Activated CD4-positive, alpha-beta T cell treated with anti-CD3 and anti-CD28 coated beads, Interleukin-2, amount 10 ng/mL, durations not matched to agents 24 days and 14 days (primary cell): ENCODE data around the gene GPLD1. TPM values are rescaled to one million over a fixed set of nuclear protein-coding genes. Genes with fewer than 3 reads are reported as not detected.
"Not testable (repeated sequence)": the region's sequence is repeated elsewhere in the genome, so short reads cannot be mapped to it uniquely, and the experiment has no call there.

Experiments used
- DNase-seq: peaks from one replicate; pipeline ENCODE4 v3.0.0; 2022
- H3K27ac Mint-ChIP-seq: one replicate; pipeline ENCODE4 v1.8.0; 2022; ENCODE audit warnings: mild to moderate bottlenecking, mixed read lengths
- H3K27me3 Mint-ChIP-seq: one replicate; pipeline ENCODE4 v1.8.0; 2022; ENCODE audit warnings: mixed read lengths
- H3K36me3 Mint-ChIP-seq: one replicate; pipeline ENCODE4 v1.8.0; 2022; ENCODE audit warnings: low read depth, mild to moderate bottlenecking, mixed read lengths
- H3K4me1 Mint-ChIP-seq: one replicate; pipeline ENCODE4 v1.8.0; 2021; ENCODE audit warnings: mixed read lengths
- H3K4me3 Mint-ChIP-seq: one replicate; pipeline ENCODE4 v1.8.0; 2022; ENCODE audit warnings: mild to moderate bottlenecking, moderate library complexity, mixed read lengths
- H3K9me3 Mint-ChIP-seq: one replicate; pipeline ENCODE4 v1.8.0; 2021; ENCODE audit warnings: mixed read lengths
- intact Hi-C: fragments of 100-400 bp; cut with micrococcal nuclease; formaldehyde crosslinking; loops from one replicate; pipeline ENCODE4 v1.15.1; 2023
- total RNA-seq: library from RNA; stranded (reverse); gene quantifications from 2 replicates; pipeline ENCODE4 v1.2.3, GENCODE V29; 2022

GPLD1 gene
- total RNA-seq, 1 donor from 2014 or later = 0.44 TPM

GRCh38 chr6:24401458-24401857 lies 87.9 kb downstream of the GPLD1 start:
- H3K27me3 Mint-ChIP-seq = peaks cover 30% of the 10 kb centered on the region
- intact Hi-C loops = no loop called here
- H3K4me3 Mint-ChIP-seq = no peak overlapping the region

GRCh38 chr6:24400045-24401039 lies 89.0 kb downstream of the GPLD1 start:
- H3K4me3 Mint-ChIP-seq, H3K9me3 Mint-ChIP-seq, DNase-seq, H3K27ac Mint-ChIP-seq, intact Hi-C loops: not testable (repeated sequence)
- Mint-ChIP-seq H3K36me3 (peaks cover 12% of the 10 kb centered on the region), H3K4me1 (peaks cover 20% of the 10 kb centered on the region), H3K27me3 (peaks cover 34% of the 10 kb centered on the region)

More at GRCh38 chr6:24401458-24401857, 87.9 kb downstream of the GPLD1 start:
- peaks cover 22% of the 10 kb centered on the region for H3K4me1 Mint-ChIP-seq
- H3K36me3 Mint-ChIP-seq = peaks cover 15% of the 10 kb centered on the region
- H3K27ac Mint-ChIP-seq = no peak overlapping the region
- no peak for DNase-seq
- H3K9me3 Mint-ChIP-seq = no peaks in the 10 kb centered on the region

GRCh38 chr6:24397631-24398030 lies 91.7 kb downstream of the GPLD1 start:
- intact Hi-C loops = no loop called here
- Mint-ChIP-seq H3K4me1 (peaks cover 3% of the 10 kb centered on the region), H3K36me3 (no peaks in the 10 kb centered on the region), H3K27ac (no peak overlapping the region), H3K4me3 (no peak overlapping the region), H3K27me3 (peaks cover 36% of the 10 kb centered on the region), H3K9me3 (no peaks in the 10 kb centered on the region)
- no peak for DNase-seq

- H3K4me1 Mint-ChIP-seq = peaks cover 2% of the 10 kb centered on the region
- H3K27me3 Mint-ChIP-seq = peaks cover 36% of the 10 kb centered on the region
- H3K9me3 Mint-ChIP-seq = no peaks in the 10 kb centered on the region
- no peaks in the 10 kb centered on the region for H3K36me3 Mint-ChIP-seq
- no peak for DNase-seq
- intact Hi-C loops = no loop called here
- no peak overlapping the region for H3K27ac Mint-ChIP-seq
- H3K4me3 Mint-ChIP-seq = no peak overlapping the region
Observed at GRCh38 chr6:24396824-24397223, 92.6 kb downstream of the GPLD1 start.

GRCh38 chr6:24394780-24395437 lies 94.5 kb downstream of the GPLD1 start:
- no peak for DNase-seq
- intact Hi-C loops = no loop called here
- Mint-ChIP-seq H3K27ac (no peak overlapping the region), H3K9me3 (no peaks in the 10 kb centered on the region), H3K4me3 (no peak overlapping the region), H3K4me1 (peaks cover 3% of the 10 kb centered on the region), H3K36me3 (no peaks in the 10 kb centered on the region), H3K27me3 (peaks cover 25% of the 10 kb centered on the region)

DNA sequence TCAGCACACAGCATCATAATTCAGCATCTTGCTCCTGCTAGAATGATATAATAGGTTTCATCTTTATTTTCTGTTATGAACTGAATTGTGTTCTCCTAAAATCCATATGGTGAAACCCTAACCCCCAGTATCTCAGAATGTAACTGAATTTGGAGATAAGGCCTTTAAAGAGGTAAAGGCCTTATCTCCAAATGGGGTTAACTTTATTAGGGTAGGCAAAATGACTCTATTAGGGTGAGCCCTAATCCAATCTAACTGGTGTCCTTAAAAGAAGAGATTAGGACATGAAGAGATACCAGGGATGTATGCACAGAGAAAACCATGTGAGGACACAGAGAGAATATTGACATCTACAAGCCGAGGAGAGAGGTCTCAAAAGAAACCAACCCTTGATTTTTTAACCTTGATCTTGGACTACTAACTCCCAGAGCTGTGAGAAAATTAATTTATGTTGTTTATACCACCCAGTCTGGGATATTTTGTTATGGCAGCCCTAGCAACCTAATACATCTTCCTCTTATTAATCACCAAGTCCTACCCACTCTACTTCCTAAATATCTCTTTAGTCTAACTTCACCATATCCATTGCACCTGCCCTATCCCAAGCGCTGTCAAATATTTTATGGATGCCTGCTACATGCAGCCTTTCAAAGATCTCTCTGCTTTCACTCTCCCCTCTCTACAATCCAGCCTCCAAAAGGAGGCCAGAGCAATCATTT lies 95.2 kb downstream of the GPLD1 start:
- peaks cover 18% of the 10 kb centered on the region for H3K27me3 Mint-ChIP-seq
- no peak for DNase-seq
- no peak overlapping the region for H3K4me3 Mint-ChIP-seq
- peaks cover 3% of the 10 kb centered on the region for H3K4me1 Mint-ChIP-seq
- H3K9me3 Mint-ChIP-seq = no peaks in the 10 kb centered on the region
- no peak overlapping the region for H3K27ac Mint-ChIP-seq
- intact Hi-C loops = no loop called here
- no peaks in the 10 kb centered on the region for H3K36me3 Mint-ChIP-seq

GRCh38 chr6:24391756-24392405 lies 97.5 kb downstream of the GPLD1 start:
- Mint-ChIP-seq H3K27me3 (peaks cover 9% of the 10 kb centered on the region), H3K9me3 (no peaks in the 10 kb centered on the region)
- no peak for DNase-seq

DNA sequence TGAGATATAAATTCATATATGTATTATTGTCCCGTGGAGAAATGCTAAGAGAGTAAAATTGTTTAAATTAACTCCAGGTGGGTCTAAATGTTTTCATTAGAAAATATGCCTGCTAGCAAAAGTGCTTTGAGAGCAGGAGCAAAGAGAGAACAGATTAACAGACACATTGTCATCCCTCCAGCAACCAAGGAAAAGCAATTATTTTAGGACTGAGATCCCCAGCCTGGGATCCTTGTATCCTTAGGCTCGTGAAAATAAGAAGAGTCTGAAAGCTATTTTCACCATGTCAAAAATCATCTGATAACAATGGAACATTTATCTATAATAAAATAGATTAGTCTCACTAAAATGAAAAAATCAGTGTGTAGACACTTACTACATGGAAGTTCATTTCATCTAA lies 98.2 kb downstream of the GPLD1 start:
- Mint-ChIP-seq H3K4me3 (no peak overlapping the region), H3K36me3 (no peaks in the 10 kb centered on the region), H3K4me1 (peaks cover 3% of the 10 kb centered on the region), H3K27ac (no peak overlapping the region), H3K27me3 (peaks cover 6% of the 10 kb centered on the region), H3K9me3 (no peaks in the 10 kb centered on the region)
- no peak for DNase-seq
- intact Hi-C loops = no loop called here

More at GRCh38 chr6:24391756-24392405, 97.5 kb downstream of the GPLD1 start:
- H3K4me3 Mint-ChIP-seq = no peak overlapping the region
- intact Hi-C loops = no loop called here
- H3K4me1 Mint-ChIP-seq = peaks cover 3% of the 10 kb centered on the region
- H3K27ac Mint-ChIP-seq = no peak overlapping the region
- H3K36me3 Mint-ChIP-seq = no peaks in the 10 kb centered on the region

DNA sequence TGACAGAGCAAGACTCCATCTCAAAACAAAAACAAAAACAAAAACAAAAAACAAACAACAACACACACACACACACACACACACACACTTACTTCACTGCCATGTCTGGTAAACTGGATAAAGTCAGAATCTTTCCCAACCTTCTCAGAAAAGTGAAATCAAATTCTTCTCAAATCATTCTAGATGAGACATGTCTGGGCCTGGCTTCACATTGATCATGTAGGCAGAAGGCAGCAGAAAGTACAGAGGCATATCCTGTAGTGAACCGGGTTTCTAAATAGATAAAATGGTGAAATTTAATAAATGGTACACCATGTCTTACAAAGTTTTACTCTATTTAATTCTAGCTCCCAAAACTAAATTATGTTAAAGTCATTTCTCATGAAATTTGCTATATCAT lies 101.6 kb downstream of the GPLD1 start:
- no peak overlapping the region for H3K4me3 Mint-ChIP-seq
- intact Hi-C loops = no loop called here
- no peaks in the 10 kb centered on the region for H3K9me3 Mint-ChIP-seq
- H3K27me3 Mint-ChIP-seq = peaks cover 5% of the 10 kb centered on the region
- H3K36me3 Mint-ChIP-seq = no peaks in the 10 kb centered on the region
- peaks cover 3% of the 10 kb centered on the region for H3K4me1 Mint-ChIP-seq
- DNase-seq = no peak
- H3K27ac Mint-ChIP-seq = no peak overlapping the region

- no peak overlapping the region for H3K27ac Mint-ChIP-seq
Observed at GRCh38 chr6:24385536-24386269, 103.7 kb downstream of the GPLD1 start.

GRCh38 chr6:24384369-24385130 lies 104.8 kb downstream of the GPLD1 start:
- intact Hi-C loops, DNase-seq, H3K4me1 Mint-ChIP-seq, H3K9me3 Mint-ChIP-seq, H3K36me3 Mint-ChIP-seq, H3K27ac Mint-ChIP-seq, H3K4me3 Mint-ChIP-seq: not testable (repeated sequence)
- H3K27me3 Mint-ChIP-seq = peaks cover 11% of the 10 kb centered on the region

More at GRCh38 chr6:24385536-24386269, 103.7 kb downstream of the GPLD1 start:
- Mint-ChIP-seq H3K4me3 (no peak overlapping the region), H3K27me3 (peaks cover 11% of the 10 kb centered on the region), H3K9me3 (no peaks in the 10 kb centered on the region), H3K4me1 (peaks cover 2% of the 10 kb centered on the region), H3K36me3 (no peaks in the 10 kb centered on the region)
- intact Hi-C loops = no loop called here
- DNase-seq = no peak

DNA sequence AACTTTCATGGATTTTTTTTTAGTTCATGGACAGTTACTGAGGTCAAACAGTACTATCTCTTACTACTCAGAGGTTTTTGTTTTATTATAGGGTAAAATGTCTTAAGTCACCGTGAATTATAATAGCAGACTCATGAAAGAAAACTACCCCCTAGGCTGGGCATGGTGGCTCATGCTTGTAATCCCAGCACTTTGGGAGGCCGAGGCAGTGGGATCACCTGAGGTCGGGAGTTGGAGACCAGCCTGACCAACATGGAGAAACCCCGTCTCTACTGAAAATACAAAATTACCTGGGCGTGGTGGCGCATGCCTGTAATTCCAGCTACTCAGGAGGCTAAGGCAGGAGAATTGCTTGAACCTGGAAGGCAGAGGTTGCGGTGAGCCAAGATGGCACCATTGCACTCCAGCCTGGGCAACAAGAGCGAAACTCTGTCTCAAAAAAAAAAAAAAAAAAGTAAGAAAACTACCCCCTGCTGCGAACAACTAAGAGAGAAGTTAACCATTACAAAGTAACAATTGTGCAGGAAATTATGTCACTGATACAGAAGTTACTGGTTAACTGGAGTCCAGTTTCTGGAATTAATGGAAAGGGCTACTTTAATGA lies 106.4 kb downstream of the GPLD1 start:
- H3K36me3 Mint-ChIP-seq, intact Hi-C loops, H3K9me3 Mint-ChIP-seq, H3K4me3 Mint-ChIP-seq, H3K4me1 Mint-ChIP-seq, DNase-seq, H3K27ac Mint-ChIP-seq: not testable (repeated sequence)
- peaks cover 13% of the 10 kb centered on the region for H3K27me3 Mint-ChIP-seq
